HG02798 (cell line): Measurements from ENCODE around the gene PHAX.
"Not testable (repeated sequence)": the region's sequence is repeated elsewhere in the genome, so short reads cannot be mapped to it uniquely, and the experiment has no call there.

Source experiments
- ATAC-seq: cut with Tn5 transposase; IDR thresholded peaks from one replicate; pipeline ENCODE4 v1.9.1; 2021; ENCODE audit warnings: mild to moderate bottlenecking; ENCODE audit not compliant: unreplicated experiment, poor library complexity

The PHAX gene, protein sequence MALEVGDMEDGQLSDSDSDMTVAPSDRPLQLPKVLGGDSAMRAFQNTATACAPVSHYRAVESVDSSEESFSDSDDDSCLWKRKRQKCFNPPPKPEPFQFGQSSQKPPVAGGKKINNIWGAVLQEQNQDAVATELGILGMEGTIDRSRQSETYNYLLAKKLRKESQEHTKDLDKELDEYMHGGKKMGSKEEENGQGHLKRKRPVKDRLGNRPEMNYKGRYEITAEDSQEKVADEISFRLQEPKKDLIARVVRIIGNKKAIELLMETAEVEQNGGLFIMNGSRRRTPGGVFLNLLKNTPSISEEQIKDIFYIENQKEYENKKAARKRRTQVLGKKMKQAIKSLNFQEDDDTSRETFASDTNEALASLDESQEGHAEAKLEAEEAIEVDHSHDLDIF

DNA sequence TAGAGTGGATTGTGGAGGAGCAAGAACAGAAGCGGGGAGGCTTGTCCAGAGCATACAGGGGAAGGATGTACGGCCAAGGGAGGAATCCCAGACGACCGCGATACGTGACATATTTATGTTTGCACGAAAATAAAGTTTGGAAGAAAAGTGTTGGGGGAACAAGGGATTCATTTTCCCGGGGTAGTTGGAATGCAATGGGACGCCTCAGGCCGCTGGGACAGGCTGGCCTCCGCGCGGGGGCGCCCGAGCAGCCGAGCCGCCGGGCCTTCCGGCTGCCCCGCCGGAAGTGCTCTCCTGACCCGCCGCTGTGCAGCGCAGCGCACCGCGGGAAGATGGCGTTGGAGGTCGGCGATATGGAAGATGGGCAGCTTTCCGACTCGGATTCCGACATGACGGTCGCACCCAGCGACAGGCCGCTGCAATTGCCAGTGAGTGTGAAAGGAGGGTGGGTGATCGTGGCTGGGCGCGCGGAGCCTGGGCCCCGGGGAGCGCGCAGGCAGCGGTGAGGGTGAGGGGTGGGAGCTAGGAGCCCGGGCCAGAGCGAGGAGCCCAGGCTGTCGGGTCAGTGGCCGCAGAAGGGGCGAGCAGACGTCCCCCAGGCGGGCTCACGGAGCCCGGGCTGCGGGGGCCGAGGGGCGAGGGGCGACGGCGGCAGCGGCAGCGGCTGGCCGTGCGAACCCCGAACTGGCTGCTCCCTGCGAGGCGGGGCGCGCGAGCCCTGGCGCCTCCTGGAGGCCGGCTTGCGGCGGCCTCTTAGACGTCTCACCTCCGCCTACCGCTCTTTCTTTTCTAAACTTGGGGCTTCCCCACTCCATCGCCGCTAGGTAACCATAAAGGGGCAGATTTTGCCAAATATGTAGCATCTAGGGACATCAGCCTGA is at the start of gene PHAX:
TSS of gene PHAX (plus strand) at position 317 of the 881 bp plus-strand sequence. CDS start at position 333, 16 bp downstream.
- ATAC-seq: peak; percentile 95

DNA sequence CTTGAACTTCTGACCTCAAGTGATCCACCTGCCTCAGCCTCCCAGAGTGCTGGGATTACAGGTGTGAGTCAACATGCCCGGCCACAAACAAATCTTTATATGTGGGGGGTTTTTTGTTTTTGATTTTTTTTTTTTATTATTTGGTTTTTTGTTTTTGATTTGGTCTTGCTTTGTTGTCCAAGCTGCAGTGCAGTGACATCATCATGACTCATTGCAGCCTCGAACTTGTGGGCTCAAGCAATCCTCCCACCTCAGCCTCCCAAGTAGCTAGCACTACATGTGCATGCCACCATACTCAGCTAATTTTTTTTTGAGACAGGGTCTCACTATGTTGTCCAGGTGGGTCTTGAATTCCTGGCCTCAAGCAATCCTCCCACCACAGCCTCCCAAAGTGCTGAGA is 48.1 kb upstream of the PHAX start:
- ATAC-seq: no peak

DNA sequence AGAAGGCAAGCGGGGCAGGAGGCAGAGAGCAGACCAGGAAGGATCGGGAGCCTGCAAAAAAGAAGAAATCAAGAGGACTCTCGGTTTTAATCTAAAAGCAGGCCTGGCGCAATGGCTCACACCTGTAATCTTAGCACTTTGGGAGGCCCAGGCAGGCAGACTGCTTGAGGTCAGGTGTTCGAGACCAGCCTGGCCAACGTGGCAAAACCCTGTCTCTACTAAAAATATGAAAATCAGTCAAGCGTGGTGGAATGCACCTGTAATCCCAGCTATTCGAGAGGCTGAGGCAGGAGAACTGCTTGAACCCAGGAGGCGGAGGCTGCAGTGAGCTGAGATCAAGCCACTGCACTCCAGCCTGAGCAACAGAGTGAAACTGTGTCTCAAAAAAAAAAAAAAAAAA is 45.6 kb upstream of the PHAX start:
- not testable (repeated sequence) for ATAC-seq

DNA sequence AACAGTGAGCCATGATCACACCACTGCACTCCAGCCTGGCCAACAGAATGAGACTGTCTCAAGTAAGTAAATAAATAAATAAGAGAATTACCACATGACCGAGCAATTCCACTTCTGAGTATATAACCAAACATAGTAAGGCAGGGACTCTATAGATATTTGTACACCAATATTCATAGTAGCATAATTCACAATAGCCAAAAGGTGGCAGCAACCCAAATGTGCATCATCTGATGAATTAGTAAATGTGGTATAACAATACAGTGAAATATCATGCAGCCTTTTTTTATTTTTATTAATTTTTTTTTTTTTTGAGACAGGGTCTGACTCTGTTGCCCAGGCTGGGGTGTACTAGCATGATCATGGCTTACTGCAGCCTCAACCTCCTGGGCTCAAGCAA is 38.8 kb upstream of the PHAX start:
- no peak for ATAC-seq

DNA sequence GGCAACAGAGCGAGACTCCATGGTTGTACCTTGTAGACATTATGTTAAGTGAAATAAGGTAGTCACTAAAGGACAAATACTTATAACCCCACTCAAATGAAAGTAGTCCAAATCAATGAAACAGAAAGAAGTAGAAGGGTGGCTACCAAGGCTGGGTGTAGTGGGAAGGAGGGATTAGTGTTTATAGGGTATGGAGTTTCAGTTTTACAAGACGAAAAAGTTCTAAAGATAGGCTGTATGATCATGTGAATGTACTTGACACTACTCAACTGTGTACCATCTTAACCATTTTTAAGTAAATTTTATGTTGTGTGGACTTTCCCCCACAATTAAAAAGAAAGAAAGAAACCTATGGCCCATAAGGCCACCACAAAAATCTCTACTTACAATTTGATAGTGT is 37.9 kb upstream of the PHAX start:
- ATAC-seq: peak; percentile 87

DNA sequence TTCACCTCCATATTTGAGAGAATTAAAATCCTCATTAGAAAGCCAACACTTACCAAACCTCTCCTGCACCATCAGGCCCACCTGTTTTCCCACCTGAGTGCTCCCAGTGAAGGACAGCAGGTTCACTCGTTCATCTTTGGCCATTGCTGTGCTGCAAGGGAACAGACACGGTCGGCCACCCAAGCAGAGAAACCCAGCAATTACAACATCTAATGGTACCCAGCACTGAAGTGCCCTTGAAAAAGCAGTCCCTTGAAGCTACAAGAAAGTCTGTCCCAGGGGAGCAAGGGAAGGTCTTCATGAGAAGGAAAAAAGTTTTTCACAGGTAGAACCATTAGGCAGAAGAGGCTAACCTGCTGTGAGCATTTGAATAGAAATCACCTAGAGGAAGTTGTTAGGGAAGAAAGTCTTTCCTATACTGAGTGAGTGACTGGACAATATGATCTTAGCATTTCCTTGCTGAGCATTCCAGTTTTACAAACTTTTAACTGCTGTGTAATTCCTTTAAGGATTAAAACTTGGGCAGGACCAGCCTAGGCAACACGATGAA is 32.5 kb upstream of the PHAX start:
- ATAC-seq: no peak

DNA sequence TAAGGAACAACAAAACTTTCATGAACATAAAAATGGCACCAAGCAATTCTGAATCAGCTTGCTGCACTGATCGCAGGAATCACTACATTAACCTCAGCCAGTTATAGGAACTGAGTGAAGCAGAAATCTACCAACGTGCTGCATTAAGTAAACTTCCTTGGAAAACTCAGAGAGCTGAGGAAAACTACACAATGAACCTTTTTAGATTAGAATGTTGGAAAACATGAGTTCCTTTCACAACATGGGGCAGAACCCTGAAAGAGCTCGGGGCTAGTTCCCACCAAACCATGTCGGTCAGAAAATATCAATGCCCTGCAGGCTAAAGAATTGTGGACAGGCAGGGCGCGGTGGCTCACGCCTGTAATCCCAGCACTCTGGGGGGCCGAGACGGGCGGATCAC is 25.1 kb upstream of the PHAX start:
- ATAC-seq: no peak

DNA sequence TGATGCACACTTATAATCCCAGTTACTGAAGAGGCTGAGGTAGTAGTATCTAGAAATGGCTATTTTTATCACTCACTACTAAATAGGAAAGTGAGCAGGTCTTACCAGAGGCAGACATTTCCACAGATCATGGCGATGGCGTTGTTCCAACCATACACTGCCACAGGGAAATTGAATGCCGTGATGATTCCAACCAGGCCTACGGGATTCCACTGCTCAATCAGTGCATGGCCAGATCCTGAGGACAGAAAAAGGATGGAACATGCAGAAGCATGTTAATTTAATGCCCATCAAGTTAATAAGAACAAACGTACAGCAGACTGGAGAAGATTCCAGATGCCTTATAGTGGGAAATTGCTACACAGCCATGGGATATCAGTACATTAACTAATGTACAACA is 23.8 kb upstream of the PHAX start:
- no peak for ATAC-seq

DNA sequence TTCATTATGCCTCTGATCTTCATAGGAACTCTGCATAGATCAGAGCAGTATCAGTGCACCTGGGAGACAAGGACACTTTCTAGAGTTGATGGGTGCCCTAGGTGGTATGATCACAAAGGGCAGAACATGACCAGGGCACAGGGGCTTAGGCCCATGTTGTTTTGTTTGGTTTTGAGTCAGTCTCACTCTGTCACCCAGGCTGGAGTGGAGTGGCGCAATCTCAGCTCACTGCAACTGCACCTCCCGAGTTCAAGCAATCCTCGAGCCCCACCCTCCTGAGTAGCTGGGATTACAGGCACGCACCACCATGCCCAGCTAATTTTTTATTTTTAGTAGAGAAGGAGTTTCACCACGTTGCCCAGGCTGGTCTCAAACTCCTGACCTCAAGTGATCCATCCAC is 23.3 kb upstream of the PHAX start:
- ATAC-seq: no peak

DNA sequence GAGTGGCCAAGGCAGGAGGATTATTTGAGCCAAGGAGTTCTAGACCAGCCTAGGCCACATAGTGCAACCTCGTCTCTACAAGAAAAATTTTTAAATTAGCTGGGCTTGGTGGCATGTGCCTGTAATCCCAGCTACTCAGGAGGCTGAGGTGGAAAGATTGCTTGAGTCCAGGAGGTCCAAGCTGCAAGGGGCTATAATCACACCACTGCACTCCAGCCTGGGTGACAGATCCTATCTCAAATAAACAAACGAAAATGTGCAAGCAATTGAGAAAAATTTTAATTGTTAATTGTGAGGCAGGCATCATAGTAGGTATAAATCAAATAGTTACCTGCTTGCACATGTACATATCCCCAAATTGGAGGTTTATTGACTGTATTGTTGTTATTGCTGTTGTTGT is 21.0 kb upstream of the PHAX start:
- no peak for ATAC-seq

DNA sequence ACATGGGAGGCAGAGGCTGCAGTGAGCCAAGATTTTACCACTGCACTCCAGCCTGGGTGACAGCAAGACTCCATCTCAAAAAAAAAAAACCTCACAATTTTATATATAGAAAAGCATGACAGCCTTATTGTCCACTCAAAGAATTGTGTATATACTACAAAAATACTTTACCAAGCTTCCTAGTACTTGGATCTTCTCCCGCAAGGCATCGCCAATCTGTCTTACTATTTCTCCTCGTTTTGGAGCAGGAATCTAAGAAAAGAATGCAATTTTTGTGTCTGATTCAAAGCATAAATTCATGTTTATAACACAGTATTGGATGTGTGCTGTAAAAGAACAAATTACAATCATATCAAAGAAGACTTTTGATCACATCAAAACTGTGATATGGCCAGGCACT is 17.0 kb upstream of the PHAX start:
- no peak for ATAC-seq

DNA sequence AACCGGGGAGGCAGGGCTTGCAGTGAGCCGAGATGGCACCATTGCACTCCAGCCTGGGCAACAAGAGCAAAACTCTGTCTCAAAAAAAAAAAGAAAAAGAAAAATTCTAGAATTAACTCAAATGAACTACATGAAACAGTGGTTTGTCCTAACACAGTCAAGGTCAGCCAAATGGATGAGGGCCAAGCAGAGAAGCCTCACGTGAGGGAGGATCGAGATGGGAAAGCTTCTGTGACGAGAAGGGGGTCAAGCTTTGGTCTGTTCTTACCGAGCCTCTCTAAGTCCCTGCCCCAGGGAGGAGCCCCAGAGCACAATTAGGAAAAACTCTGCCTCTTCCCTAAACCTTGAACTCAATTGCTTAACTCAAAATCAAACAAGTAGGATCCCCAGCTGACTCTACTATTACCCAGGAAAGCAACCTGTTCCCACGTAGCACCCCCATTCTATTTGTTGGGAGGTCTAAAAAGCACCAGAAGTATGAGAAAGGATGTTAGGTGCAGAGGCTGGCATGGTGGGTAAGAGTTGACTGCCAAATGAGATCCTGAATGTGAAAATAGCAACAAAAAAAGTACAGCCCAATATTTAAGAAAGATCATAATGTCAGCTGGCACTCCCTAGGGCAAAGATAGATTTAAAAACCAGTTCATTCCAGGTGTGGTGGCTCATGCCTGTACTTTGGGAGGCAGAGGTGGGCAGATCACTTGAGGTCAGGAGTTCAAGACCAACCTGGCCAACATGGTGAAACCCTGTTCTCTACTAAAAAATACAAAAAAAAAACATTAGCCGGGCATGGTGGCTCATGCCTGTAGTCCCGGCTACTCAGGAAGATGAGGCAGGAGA is 13.0 kb upstream of the PHAX start:
- no peak for ATAC-seq

DNA sequence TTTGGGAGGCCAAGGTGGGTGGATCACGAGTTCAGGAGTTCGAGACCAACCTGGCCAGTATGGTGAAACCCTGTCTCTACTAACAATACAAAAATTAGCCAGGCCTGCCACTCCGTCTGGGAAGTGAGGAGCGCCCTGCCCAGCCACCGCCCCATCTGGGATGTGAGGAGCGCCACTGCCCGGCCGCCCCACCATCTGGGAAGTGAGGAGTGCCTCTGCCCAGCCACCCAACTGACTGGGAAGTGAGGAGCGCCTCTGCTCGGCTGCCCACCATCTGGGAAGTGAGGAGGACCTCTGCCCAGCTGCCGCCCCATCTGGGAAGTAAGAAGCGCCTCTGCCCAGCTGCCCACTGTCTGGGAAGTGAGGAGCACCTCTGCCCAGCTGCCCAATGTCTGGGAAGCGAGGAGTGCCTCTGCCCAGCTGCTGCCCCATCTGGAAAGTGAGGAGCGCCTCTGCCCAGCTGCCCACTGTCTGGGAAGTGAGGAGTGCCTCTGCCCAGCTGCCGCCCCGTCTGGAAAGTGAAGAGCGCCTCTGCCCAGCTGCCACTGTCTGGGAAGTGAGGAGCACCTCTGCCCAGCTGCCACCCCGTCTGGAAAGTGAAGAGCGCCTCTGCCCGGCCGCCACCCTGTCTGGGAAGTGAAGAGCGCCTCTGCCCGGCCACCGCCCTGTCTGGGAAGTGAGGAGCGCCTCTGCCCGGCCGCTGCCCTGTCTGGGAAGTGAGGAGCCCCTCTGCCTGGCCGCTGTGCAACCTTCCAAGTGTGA is 11.0 kb upstream of the PHAX start:
- ATAC-seq: no peak

DNA sequence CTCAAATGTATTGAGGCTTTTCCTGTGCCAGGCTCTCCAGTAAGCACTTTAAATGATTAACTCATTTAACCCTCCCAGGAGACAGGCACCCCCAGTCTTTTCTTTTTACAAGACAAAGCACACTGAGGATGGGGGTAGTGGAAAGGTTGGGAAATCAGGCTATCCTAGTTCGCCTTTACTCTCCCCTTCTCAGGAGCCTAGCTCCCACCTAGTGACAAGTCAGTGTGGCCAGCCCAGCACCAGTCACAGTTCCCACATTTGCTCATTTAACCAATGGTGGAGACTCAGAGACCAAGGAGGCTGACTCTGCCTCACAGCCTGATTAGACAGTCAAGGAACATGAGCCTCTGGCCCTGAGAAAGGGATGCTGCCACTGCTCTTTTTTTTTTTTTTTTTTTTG is 9.2 kb upstream of the PHAX start:
- ATAC-seq: no peak

DNA sequence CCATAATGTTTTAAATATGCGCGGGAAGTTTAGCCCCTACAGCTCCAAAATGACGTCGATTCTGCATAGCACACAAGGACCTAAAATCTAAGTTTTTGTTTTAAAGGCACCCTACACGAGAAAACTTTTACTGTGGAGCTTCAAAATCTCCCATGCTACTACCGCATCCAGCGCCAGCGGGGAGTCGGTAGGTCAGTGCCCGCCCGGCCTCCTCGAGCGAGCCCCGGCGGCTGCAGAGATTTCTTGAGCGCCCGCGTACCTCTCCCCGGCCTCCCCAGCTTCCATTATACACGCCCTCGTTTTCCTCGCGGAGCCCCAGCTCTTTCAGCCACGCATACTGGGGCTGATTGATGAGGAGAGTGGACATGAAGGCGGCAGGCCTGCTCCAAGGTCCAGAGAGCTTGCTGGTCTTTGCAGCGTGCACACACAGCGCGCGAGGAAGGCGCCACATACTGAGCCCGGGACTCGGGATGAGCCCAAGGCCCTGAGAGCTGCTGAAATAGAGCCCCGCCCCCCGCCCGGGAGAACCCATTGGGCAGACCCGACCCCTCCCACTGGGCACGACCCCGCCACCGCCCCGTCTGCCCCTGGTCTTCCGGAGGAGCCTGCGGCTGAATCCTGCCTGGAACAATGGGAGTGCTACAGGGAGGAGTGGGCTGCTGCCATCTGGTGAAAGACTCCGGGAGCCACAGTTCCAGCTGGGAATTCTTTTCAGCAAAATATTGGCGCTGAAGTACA is 5.8 kb upstream of the PHAX start, which contains the start of gene ALDH7A1:
TSS of gene ALDH7A1 (minus strand) at position 472 of the 738 bp plus-strand sequence. CDS start at position 451, 21 bp downstream.
- peak; percentile 79 for ATAC-seq

DNA sequence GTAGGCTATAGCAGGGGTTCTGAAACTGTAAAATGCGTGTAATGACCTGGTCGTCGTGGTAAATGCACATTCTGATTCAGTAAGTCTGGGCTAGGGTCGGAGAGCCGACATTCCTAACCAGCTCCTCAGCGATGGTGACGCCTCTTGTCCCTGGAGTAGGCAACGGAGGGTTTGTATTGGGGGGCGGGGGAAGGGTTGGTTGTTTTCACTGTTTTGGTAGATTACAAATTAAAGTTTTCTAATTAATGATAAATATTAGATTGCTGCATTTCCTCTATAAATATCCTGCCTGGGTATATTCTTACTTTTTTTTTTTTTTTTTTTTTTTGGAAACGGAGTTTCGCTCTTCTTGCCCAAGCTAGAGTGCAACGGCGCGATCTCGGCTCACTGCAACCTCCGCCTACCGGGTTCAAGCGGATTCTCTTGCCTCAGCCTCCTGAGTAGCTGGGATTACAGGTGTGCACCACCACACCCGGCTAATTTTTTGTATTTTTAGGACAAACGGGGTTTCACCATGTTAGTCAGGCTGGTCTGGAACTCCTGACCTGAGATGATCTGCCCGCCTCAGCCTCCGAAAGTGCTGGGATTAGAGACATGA is 5.2 kb upstream of the PHAX start:
- no peak for ATAC-seq

DNA sequence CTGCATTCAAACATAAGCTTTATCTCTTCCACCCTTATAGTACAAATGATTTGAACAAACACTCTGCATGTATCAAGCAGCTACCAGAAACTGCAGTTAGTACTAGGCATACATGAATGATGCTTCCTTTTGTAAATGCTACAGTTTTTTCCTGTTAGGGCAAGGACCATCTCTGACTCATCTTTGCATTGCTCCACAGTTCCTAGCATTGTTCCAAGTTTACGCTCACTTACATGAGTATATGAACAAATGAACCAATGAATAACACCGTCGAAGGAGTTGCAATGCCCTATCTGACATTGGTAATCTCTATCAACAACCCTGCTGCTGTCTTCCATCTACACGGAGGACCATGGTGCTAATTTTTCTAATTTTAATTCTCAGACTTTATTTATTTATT is 3.6 kb upstream of the PHAX start:
- no peak for ATAC-seq

DNA sequence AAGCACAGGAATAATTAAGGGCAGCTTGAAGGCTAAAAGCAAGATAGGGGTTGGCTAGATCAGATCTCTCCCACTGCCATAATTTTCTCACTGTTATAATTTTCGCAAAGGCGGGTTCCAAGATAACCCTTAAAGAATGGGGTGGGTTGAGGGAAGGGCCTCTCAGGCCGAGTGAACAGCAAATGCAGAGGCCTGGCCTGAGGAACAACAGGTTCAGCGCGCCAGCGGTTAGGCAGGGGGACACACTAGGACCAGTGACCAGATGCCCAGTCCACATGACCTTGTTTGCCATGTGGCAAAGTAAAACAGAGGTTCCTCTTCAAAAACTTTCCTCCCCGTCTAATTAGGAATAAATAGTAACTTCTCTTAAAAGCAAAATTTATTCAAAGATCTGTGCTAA is 1.2 kb upstream of the PHAX start:
- no peak for ATAC-seq
